ENCODE data around the gene TMOD2.

Gene TMOD2

DNA sequence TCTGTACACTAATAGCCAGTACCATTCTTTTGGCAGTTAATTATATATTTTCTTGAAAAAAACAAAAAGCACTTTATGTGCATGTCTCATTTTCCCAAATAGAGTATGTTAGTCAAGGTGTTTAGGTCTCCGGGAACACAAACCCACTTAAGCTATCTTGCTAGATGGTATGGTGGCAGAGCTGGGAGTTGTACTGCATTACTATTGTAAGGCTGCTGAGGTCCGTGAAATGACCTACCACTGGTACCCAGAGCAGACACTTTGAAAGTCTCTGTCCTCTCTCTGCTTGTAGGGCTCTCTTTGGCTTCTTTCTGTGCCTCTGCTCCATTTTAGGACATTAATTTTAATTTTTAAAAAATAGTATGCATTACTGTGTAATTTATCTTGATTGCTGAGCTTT, 86.9 kb downstream of the TMOD2 start:
- H3K27ac ChIP-seq = no peak overlapping the region
- TF ChIP-seq, protein P1, sequence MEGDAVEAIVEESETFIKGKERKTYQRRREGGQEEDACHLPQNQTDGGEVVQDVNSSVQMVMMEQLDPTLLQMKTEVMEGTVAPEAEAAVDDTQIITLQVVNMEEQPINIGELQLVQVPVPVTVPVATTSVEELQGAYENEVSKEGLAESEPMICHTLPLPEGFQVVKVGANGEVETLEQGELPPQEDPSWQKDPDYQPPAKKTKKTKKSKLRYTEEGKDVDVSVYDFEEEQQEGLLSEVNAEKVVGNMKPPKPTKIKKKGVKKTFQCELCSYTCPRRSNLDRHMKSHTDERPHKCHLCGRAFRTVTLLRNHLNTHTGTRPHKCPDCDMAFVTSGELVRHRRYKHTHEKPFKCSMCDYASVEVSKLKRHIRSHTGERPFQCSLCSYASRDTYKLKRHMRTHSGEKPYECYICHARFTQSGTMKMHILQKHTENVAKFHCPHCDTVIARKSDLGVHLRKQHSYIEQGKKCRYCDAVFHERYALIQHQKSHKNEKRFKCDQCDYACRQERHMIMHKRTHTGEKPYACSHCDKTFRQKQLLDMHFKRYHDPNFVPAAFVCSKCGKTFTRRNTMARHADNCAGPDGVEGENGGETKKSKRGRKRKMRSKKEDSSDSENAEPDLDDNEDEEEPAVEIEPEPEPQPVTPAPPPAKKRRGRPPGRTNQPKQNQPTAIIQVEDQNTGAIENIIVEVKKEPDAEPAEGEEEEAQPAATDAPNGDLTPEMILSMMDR (conservative IDR thresholded peaks at IDR 0.05) = no peak
- no peak for TF ChIP-seq ZFX (IDR thresholded peaks at IDR 0.05)

DNA sequence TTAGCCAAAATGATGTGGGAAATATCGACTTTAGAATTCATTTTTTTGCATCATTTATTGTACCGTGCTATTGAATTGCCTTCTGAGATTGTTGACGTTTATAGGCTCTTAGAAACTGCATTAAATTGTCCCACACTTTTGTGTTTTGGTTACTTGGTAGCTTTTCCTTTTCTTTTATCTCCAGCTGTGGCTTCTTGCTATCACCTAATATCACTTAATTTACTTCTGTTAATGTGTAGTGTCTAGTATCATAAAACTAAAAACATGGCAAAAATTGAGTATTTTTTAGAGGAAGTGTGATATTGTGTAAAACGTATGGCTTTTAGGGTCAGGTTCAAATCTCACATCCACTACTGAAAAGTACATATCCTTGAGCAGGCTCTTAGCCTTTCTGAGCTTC, 89.3 kb downstream of the TMOD2 start:
- TF ChIP-seq, protein P1 (conservative IDR thresholded peaks at IDR 0.05) = no peak
- no peak for TF ChIP-seq ZFX (IDR thresholded peaks at IDR 0.05)
- H3K27ac ChIP-seq = no peak overlapping the region

DNA sequence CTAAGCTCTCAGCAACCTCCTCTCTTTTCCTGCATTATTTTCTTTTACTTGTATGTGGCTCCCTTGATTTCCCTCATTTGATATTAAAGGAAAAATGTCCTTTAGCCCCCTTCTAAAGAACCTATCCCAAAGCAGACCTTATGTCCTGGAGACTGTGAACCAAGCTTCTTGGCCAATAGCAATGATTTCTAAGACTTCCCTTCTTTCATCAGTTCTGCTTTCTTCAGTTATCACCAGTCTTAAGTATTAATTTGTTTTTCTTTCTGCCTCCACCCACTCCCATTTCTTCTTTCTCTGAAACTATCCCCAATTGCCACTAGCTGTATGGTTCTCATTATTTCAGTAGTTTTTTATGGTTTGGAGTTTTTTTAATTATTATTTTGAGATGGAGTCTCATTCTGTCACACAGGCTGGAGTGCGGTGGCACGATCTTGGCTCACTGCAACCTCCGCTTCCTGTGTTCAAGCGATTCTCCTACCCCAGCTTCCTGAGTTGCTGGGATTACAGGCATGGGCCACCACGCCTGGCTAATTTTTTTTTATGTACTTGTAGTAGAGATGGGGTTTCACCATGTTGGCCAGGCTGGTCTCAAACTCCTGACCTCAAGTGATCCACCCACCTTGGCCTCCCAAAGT, 90.1 kb downstream of the TMOD2 start:
- TF ChIP-seq, protein P1 (conservative IDR thresholded peaks at IDR 0.05) = no peak
- TF ChIP-seq ZFX (IDR thresholded peaks at IDR 0.05) = no peak
- H3K27ac ChIP-seq = no peak overlapping the region

DNA sequence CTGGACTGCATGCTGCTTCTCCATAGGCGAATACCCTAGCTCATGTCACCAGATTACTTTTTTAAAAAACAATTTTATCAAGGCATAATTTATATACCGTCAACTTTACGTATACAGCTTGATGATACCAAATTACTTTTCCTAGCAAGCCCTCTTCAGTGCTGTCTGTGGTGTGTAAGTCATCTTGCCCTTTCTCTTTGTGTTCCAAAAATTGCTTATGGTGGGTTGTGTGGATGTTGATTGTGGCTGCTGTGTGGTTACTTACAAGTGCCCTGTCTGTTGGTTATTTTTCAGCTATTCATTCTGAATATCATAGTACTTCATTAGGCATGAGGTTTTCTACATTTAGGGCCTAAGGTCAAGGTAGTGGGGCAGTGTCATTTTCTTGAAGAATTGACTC, 90.9 kb downstream of the TMOD2 start:
- no peak overlapping the region for H3K27ac ChIP-seq
- no peak for TF ChIP-seq ZFX (IDR thresholded peaks at IDR 0.05)
- TF ChIP-seq, protein P1 (conservative IDR thresholded peaks at IDR 0.05) = no peak

DNA sequence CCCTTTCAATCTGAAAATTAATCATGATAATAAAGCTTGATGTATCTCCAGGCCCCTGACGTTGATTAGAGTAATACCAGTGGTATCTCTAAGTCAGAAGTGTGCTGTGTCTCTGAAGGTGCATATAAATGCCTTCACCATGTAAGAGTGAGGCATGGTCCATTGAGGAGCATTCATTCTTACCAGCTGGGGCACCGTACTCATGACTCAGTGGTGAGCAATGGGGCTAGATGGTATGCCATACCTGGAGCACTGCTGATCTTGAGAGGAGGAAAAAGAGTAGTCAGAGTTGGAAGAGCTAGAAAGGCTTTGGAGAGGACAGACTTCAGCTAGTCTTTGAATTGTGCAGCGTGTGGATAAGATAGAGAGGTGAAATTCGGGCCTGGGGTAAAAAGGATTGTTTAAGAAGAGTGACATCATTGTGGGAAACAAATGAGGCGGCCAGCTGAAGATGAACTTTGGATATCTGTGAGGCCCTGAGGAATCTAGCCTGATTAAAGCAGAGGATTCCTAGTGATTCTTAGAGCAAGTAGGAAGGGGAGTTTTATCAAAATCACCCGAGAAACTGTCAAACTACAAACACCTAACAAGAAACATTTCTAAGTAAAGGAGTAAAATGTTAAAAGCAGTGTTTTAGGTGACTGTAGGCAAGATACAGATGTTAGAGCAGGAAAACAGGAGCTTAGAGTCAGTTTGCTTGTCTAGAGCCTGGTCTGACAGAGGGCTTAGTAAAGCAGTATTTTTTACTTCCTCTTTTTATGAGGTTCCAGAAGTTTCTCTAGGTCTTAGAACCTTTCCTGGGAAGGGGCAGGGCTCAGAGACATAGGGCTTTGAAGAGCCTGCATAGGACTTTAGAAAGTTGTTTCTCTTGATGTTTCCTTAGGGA, 91.7 kb downstream of the TMOD2 start:
- TF ChIP-seq ZFX (IDR thresholded peaks at IDR 0.05) = no peak
- TF ChIP-seq, protein P1 (conservative IDR thresholded peaks at IDR 0.05) = no peak
- H3K27ac ChIP-seq = no peak overlapping the region

DNA sequence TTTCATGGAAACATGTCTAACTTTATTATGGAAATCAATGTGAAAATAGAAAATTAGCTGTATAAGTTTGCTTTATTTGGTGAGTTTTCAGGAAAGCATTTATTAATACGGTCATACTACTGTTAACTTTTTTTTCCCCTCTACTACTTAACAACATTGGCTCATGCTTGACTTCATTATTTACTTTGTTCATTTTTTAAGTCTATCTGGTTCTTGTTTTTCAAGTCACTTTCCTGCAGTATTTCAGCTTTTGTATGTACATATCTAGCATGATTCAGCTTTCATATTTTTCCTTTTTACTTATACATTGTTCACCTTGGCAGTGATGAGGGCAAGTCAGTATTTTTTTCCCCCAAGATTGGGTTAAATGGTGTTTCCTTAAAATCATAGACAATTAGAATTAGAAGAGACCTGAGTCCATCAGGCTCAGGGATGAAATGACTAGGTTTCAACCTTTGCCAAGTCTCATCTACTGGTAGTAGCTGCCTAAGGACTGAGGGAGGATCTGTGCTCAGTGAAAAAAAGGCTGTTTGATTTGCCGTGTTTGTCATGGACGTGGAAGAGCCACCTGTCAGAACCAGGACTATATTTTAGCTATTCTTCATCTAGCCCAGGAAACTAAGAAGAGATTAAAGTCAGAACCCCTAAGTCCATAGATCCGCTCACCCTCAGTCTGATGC, 93.5 kb downstream of the TMOD2 start:
- TF ChIP-seq ZFX (IDR thresholded peaks at IDR 0.05) = no peak
- TF ChIP-seq, protein P1 (conservative IDR thresholded peaks at IDR 0.05) = no peak
- no peak overlapping the region for H3K27ac ChIP-seq

DNA sequence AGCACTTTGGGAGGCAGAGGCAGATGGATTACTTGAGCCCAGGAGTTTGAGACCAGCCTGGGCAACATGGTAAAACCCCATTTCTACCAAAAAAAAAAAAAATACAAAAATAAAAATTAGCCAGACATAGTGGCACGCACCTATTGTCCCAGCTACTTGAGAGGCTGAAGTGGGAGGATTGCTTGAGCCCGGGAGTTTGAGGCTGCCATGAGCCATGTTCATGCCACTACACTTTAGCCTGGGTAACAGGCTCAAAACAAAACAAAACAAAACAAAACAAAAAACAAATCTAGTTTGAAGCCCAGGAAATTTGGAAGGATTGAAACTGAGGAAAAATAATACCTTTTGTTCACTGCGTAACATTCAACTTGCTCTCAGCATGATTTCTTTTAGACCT, 94.7 kb downstream of the TMOD2 start:
- no peak for TF ChIP-seq ZFX (IDR thresholded peaks at IDR 0.05)
- TF ChIP-seq, protein P1 (conservative IDR thresholded peaks at IDR 0.05) = no peak
- no peak overlapping the region for H3K27ac ChIP-seq

All from C4-2B (cell line).